HepG2 (cell line): ENCODE measurements around the gene DTD2. TPM values are rescaled to one million over a fixed set of nuclear protein-coding genes. Genes with fewer than 3 reads are reported as not detected.

Source experiments
- HIVEP1 ChIP-seq: sonication (generic); formaldehyde crosslinking; IDR thresholded peaks from 2 replicates; pipeline ENCODE4 v1.4.0; 2020; ENCODE audit warnings: mild to moderate bottlenecking, missing genetic modification reagents
- HNRNPLL ChIP-seq: fragments of 200-400 bp; formaldehyde crosslinking; IDR thresholded peaks from 2 replicates; pipeline ENCODE4 v1.6.1; 2017; ENCODE audit warnings: mild to moderate bottlenecking, low read depth, low read length; ENCODE audit not compliant: poor library complexity, severe bottlenecking
- NFIB ChIP-seq: sonication (generic); formaldehyde crosslinking; IDR thresholded peaks from 2 replicates; pipeline ENCODE4 v1.9.0; 2021; ENCODE audit warnings: missing genetic modification reagents, mild to moderate bottlenecking, borderline replicate concordance
- NFRKB ChIP-seq: fragments of 450-650 bp; IDR thresholded peaks from 2 replicates; pipeline ENCODE4 v1.6.1; 2017
- NFYB ChIP-seq: sonication (generic); formaldehyde crosslinking; IDR thresholded peaks from 2 replicates; pipeline ENCODE4 v1.4.0; 2020; ENCODE audit warnings: missing genetic modification reagents
- NONO ChIP-seq, 2 experiments: fragments of 450-650 bp in 1 of 2; sonication (generic) in 1 of 2; formaldehyde crosslinking in 1 of 2; IDR thresholded peaks in 1 of 2; conservative IDR thresholded peaks in 1 of 2; 2 replicates each; pipeline versions ENCODE4 v1.6.1 to v1.8.0; 2017 to 2022; ENCODE audit warnings: mild to moderate bottlenecking in 1 of 2, missing genetic modification reagents in 1 of 2, moderate library complexity in 1 of 2
- SNAI1 ChIP-seq: sonication (generic); formaldehyde crosslinking; IDR thresholded peaks from 2 replicates; pipeline ENCODE4 v1.5.0; 2020; ENCODE audit warnings: mild to moderate bottlenecking, missing genetic modification reagents, borderline replicate concordance
- TERF1 ChIP-seq: sonication (generic); formaldehyde crosslinking; IDR thresholded peaks from 2 replicates; pipeline ENCODE4 v1.8.0; 2022; ENCODE audit warnings: mild to moderate bottlenecking, missing genetic modification reagents, moderate library complexity
- WIZ ChIP-seq: sonication (generic); formaldehyde crosslinking; IDR thresholded peaks from 2 replicates; pipeline ENCODE4 v1.5.1; 2020; ENCODE audit warnings: mild to moderate bottlenecking, missing genetic modification reagents
- ZNF280B ChIP-seq: sonication (generic); formaldehyde crosslinking; IDR thresholded peaks from 2 replicates; pipeline ENCODE4 v1.5.0; 2020; ENCODE audit warnings: missing genetic modification reagents, mild to moderate bottlenecking, borderline replicate concordance
- ZNF546 ChIP-seq: sonication (generic); formaldehyde crosslinking; conservative IDR thresholded peaks from 2 replicates; pipeline ENCODE4 v1.8.1; 2023; ENCODE audit warnings: mild to moderate bottlenecking, missing genetic modification reagents
- ZNF558 ChIP-seq: sonication (generic); formaldehyde crosslinking; IDR thresholded peaks from 2 replicates; pipeline ENCODE4 v1.9.0; 2022; ENCODE audit warnings: mild to moderate bottlenecking, missing genetic modification reagents, borderline replicate concordance
- ZNF609 ChIP-seq: sonication (generic); formaldehyde crosslinking; IDR thresholded peaks from 2 replicates; pipeline ENCODE4 v1.4.0; 2020; ENCODE audit warnings: mild to moderate bottlenecking, missing genetic modification reagents, borderline replicate concordance
- ZNF672 ChIP-seq: sonication (generic); formaldehyde crosslinking; IDR thresholded peaks from 2 replicates; pipeline ENCODE4 v1.8.1; 2022; ENCODE audit warnings: missing genetic modification reagents
- ZNF674 ChIP-seq: sonication (generic); formaldehyde crosslinking; IDR thresholded peaks from 2 replicates; pipeline ENCODE4 v1.5.0; 2020; ENCODE audit warnings: low read depth, mild to moderate bottlenecking, missing genetic modification reagents
- ZNF878 ChIP-seq: sonication (generic); formaldehyde crosslinking; IDR thresholded peaks from 2 replicates; pipeline ENCODE4 v1.8.1; 2023; ENCODE audit warnings: mild to moderate bottlenecking, missing genetic modification reagents, moderate library complexity
- polyA plus RNA-seq, 8 experiments: library from polyadenylated mRNA; depleted of rRNA in 3 of 8; stranded (reverse) in 7 of 8; unstranded in 1 of 8; fragments of >200 nt; fragmentation: Illumina TruSeq in 4 of 8; extraction: Trizol in 4 of 8; gene quantifications; 2 replicates each; pipeline versions ENCODE4 v1.2.1 to v1.2.3, GENCODE V29; 2011 to 2016; ENCODE audit warnings: low read depth in 4 of 8, missing spikeins in 1 of 8, mixed read lengths in 1 of 8; ENCODE audit not compliant: insufficient read depth in 1 of 8
- total RNA-seq, 5 experiments: library from RNA; depleted of rRNA; stranded (reverse); fragments of >200 nt; fragmentation: Illumina TruSeq; extraction: Trizol; gene quantifications; 2 replicates each; pipeline ENCODE4 v1.2.3, GENCODE V29; 2016; ENCODE audit warnings: low read depth in 1 of 5
- TF ChIP-seq, protein P1 (sequence below): sonication (generic); formaldehyde crosslinking; IDR thresholded peaks from 2 replicates; pipeline ENCODE4 v1.5.1; 2020; ENCODE audit warnings: missing genetic modification reagents, mild to moderate bottlenecking, borderline replicate concordance

The DTD2 gene
- total and polyA plus RNA-seq, 2 of the 13 experiments (the other 11 are each of a cell fraction or from before 2014, with no cell fraction given): 22.3 to 49.8 TPM

- TF ChIP-seq SNAI1 (CRISPR knock-in tag) (no peak; the same call in 1 of the 2 replicates), WIZ (CRISPR knock-in tag) (no peak), TERF1 (CRISPR knock-in tag) (no peak), ZNF609 (no peak), NFIB (no peak), ZNF558 (CRISPR knock-in tag) (no peak), NFRKB (no peak), ZNF672 (no peak), HNRNPLL (no peak), ZNF546 (CRISPR knock-in tag) (no peak; the same call in 1 of the 2 replicates), ZNF674 (CRISPR knock-in tag) (no peak), NFYB (CRISPR knock-in tag) (no peak), ZNF878 (no peak; the same call in 1 of the 2 replicates), NONO (IDR thresholded peaks at IDR 0.05) (no peak), NONO (CRISPR knock-in tag; conservative IDR thresholded peaks at IDR 0.05) (0 out of 2 replicates have a peak, but pooled peaks have one; percentile 23), ZNF280B (CRISPR knock-in tag) (no peak), HIVEP1 (CRISPR knock-in tag) (no peak)
- TF ChIP-seq, protein P1, sequence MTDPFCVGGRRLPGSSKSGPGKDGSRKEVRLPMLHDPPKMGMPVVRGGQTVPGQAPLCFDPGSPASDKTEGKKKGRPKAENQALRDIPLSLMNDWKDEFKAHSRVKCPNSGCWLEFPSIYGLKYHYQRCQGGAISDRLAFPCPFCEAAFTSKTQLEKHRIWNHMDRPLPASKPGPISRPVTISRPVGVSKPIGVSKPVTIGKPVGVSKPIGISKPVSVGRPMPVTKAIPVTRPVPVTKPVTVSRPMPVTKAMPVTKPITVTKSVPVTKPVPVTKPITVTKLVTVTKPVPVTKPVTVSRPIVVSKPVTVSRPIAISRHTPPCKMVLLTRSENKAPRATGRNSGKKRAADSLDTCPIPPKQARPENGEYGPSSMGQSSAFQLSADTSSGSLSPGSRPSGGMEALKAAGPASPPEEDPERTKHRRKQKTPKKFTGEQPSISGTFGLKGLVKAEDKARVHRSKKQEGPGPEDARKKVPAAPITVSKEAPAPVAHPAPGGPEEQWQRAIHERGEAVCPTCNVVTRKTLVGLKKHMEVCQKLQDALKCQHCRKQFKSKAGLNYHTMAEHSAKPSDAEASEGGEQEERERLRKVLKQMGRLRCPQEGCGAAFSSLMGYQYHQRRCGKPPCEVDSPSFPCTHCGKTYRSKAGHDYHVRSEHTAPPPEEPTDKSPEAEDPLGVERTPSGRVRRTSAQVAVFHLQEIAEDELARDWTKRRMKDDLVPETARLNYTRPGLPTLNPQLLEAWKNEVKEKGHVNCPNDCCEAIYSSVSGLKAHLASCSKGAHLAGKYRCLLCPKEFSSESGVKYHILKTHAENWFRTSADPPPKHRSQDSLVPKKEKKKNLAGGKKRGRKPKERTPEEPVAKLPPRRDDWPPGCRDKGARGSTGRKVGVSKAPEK (CRISPR knock-in tag): no peak
Observed at GRCh38 chr14:31457665-31458659, 656 bp upstream of the DTD2 start (continued).
